Measurements from ENCODE around the gene GLG1.

Gene GLG1

GRCh38 chr16:74477226-74477625, 129.7 kb downstream of the GLG1 start:
- Histone ChIP-seq H3K36me3 (ENCODE audit: control insufficient read depth in 1 of 2, insufficient read depth in 2 of 2, low read depth in 1 of 2, low read length in 2 of 2) (peaks cover 24 to 60% of the 10 kb centered on the region in 2 experiments), H3K79me1 (replicated peaks; ENCODE audit: low read length, poor library complexity, severe bottlenecking) (peaks cover 19% of the 10 kb centered on the region), H2BK15ac (ENCODE audit: low read depth, poor library complexity, severe bottlenecking) (no peak overlapping the region), H3K4me3 (ENCODE audit: insufficient read depth in 1 of 2, low read depth in 1 of 2, low read length in 2 of 2) (no peak overlapping the region), H4K91ac (ENCODE audit: low read length) (no peak overlapping the region), H4K8ac (ENCODE audit: low read length) (no peak overlapping the region), H3K27me3 (ENCODE audit: control insufficient read depth in 1 of 2, insufficient read depth in 1 of 2, low read length in 2 of 2) (no peaks in the 10 kb centered on the region), H3K27ac (ENCODE audit: low read length, poor library complexity, severe bottlenecking) (no peak overlapping the region), H2BK5ac (ENCODE audit: low read depth, low read length, poor library complexity, severe bottlenecking) (no peak overlapping the region), H2BK12ac (ENCODE audit: low read length in 2 of 2) (no peak overlapping the region), H2AK5ac (ENCODE audit: low read length, severe bottlenecking) (no peak overlapping the region), H3K14ac (ENCODE audit: low read length in 2 of 2) (no peak overlapping the region), H3K4me2 (ENCODE audit: low read length, poor library complexity, severe bottlenecking) (no peak overlapping the region), H3K18ac (ENCODE audit: low read depth in 1 of 2, low read length in 2 of 2) (no peak overlapping the region), H2BK120ac (ENCODE audit: low read depth, low read length) (no peak overlapping the region), H2AFZ (ENCODE audit: low read depth, low read length) (no peak overlapping the region), H3K9me3 (ENCODE audit: control insufficient read depth, low read length) (no peaks in the 10 kb centered on the region), H3K4me1 (ENCODE audit: control insufficient read depth, insufficient read depth, low read depth, low read length) (peaks cover 8% of the 10 kb centered on the region), H3K4ac (ENCODE audit: low read depth in 1 of 2, low read length in 2 of 2) (no peak overlapping the region), H3K23ac (ENCODE audit: low read length in 2 of 2) (no peak overlapping the region), H3K9ac (ENCODE audit: low read length) (no peak overlapping the region)
- no peak for DNase-seq
- WGBS = 94% methylated on average over 2 of the region's 4 CpGs

DNA sequence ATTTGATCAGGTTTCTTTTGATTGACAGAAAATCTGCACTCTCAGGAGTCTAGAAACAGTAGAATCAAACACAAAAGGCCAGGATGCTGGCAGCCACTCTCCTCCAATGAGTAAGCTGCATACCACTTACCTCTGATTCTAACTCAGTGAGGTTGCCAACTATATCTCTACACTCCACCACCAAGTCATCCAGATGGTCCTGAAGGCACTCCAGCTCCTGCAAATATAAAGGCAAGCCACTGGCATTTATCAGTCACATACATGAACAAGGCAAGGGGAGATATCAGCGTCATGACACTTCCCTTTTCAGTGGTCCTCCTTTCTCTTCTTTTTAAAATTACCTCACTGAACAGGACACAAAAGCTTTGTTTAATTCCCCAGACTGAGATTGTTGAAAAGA, 132.5 kb downstream of the GLG1 start:
- H3K4me2 ChIP-seq (ENCODE audit: low read length, poor library complexity, severe bottlenecking) = no peak overlapping the region
- H4K8ac ChIP-seq (ENCODE audit: low read length) = no peak overlapping the region
- H3K4ac ChIP-seq (ENCODE audit: low read depth in 1 of 2, low read length in 2 of 2) = no peak overlapping the region
- H3K9me3 ChIP-seq (ENCODE audit: control insufficient read depth, low read length) = no peaks in the 10 kb centered on the region
- H4K91ac ChIP-seq (ENCODE audit: low read length) = no peak overlapping the region
- H3K36me3 ChIP-seq (ENCODE audit: control insufficient read depth in 1 of 2, insufficient read depth in 2 of 2, low read depth in 1 of 2, low read length in 2 of 2) = peaks cover 37 to 80% of the 10 kb centered on the region in 2 experiments
- no peak overlapping the region for H3K9ac ChIP-seq (ENCODE audit: low read length)
- no peak overlapping the region for H2BK5ac ChIP-seq (ENCODE audit: low read depth, low read length, poor library complexity, severe bottlenecking)
- no peaks in the 10 kb centered on the region for H3K27me3 ChIP-seq (ENCODE audit: control insufficient read depth in 1 of 2, insufficient read depth in 1 of 2, low read length in 2 of 2)
- H2BK15ac ChIP-seq (ENCODE audit: low read depth, poor library complexity, severe bottlenecking) = no peak overlapping the region
- no peak overlapping the region for H3K4me3 ChIP-seq (ENCODE audit: insufficient read depth in 1 of 2, low read depth in 1 of 2, low read length in 2 of 2)
- no peak overlapping the region for H2AFZ ChIP-seq (ENCODE audit: low read depth, low read length)
- H3K23ac ChIP-seq (ENCODE audit: low read length in 2 of 2) = no peak overlapping the region
- DNase-seq = no peak
- H2AK5ac ChIP-seq (ENCODE audit: low read length, severe bottlenecking) = no peak overlapping the region
- H3K18ac ChIP-seq (ENCODE audit: low read depth in 1 of 2, low read length in 2 of 2) = no peak overlapping the region
- no peak overlapping the region for H3K27ac ChIP-seq (ENCODE audit: low read length, poor library complexity, severe bottlenecking)
- H3K79me1 ChIP-seq (replicated peaks; ENCODE audit: low read length, poor library complexity, severe bottlenecking) = peaks cover 21% of the 10 kb centered on the region
- H3K4me1 ChIP-seq (ENCODE audit: control insufficient read depth, insufficient read depth, low read depth, low read length) = peaks cover 1% of the 10 kb centered on the region
- 100% methylated on average over 1 of the region's 1 CpG for WGBS
- H3K14ac ChIP-seq (ENCODE audit: low read length in 2 of 2) = no peak overlapping the region
- no peak overlapping the region for H2BK12ac ChIP-seq (ENCODE audit: low read length in 2 of 2)
- no peak overlapping the region for H2BK120ac ChIP-seq (ENCODE audit: low read depth, low read length)

DNA sequence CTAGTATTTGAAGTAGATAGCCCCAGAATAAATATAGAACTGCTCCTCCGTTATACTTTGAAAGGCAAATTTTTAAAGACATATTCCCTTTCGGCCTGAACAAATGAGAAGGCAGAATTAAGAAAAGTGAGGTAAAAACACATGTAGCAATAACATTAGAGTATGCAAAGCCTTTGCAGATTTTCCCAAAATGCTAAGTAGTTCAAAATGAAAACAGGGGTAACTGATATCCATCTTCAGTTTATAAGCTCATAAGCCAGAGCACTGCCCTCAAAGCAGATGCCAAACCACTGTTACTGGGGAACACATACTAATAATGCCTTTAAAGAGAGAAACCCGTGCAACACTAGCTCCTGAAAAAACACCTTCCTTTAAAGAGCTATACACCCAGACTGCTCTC, 134.4 kb downstream of the GLG1 start:
- Histone ChIP-seq H2AK5ac (ENCODE audit: low read length, severe bottlenecking) (no peak overlapping the region), H3K4ac (ENCODE audit: low read depth in 1 of 2, low read length in 2 of 2) (no peak overlapping the region), H2BK15ac (ENCODE audit: low read depth, poor library complexity, severe bottlenecking) (no peak overlapping the region), H3K9me3 (ENCODE audit: control insufficient read depth, low read length) (no peaks in the 10 kb centered on the region), H3K4me1 (ENCODE audit: control insufficient read depth, insufficient read depth, low read depth, low read length) (no peaks in the 10 kb centered on the region), H3K36me3 (ENCODE audit: control insufficient read depth in 1 of 2, insufficient read depth in 2 of 2, low read depth in 1 of 2, low read length in 2 of 2) (peaks cover 49 to 93% of the 10 kb centered on the region in 2 experiments), H3K23ac (ENCODE audit: low read length in 2 of 2) (no peak overlapping the region), H3K14ac (ENCODE audit: low read length in 2 of 2) (no peak overlapping the region), H2AFZ (ENCODE audit: low read depth, low read length) (no peak overlapping the region), H3K4me2 (ENCODE audit: low read length, poor library complexity, severe bottlenecking) (no peak overlapping the region), H3K4me3 (ENCODE audit: insufficient read depth in 1 of 2, low read depth in 1 of 2, low read length in 2 of 2) (no peak overlapping the region), H3K9ac (ENCODE audit: low read length) (no peak overlapping the region), H3K27ac (ENCODE audit: low read length, poor library complexity, severe bottlenecking) (no peak overlapping the region), H2BK120ac (ENCODE audit: low read depth, low read length) (no peak overlapping the region), H2BK12ac (ENCODE audit: low read length in 2 of 2) (no peak overlapping the region), H4K8ac (ENCODE audit: low read length) (no peak overlapping the region), H4K91ac (ENCODE audit: low read length) (no peak overlapping the region), H3K79me1 (replicated peaks; ENCODE audit: low read length, poor library complexity, severe bottlenecking) (peaks cover 19% of the 10 kb centered on the region), H3K18ac (ENCODE audit: low read depth in 1 of 2, low read length in 2 of 2) (no peak overlapping the region), H3K27me3 (ENCODE audit: control insufficient read depth in 1 of 2, insufficient read depth in 1 of 2, low read length in 2 of 2) (no peaks in the 10 kb centered on the region), H2BK5ac (ENCODE audit: low read depth, low read length, poor library complexity, severe bottlenecking) (no peak overlapping the region)
- 90% methylated on average over 2 of the region's 3 CpGs for WGBS
- DNase-seq = no peak

DNA sequence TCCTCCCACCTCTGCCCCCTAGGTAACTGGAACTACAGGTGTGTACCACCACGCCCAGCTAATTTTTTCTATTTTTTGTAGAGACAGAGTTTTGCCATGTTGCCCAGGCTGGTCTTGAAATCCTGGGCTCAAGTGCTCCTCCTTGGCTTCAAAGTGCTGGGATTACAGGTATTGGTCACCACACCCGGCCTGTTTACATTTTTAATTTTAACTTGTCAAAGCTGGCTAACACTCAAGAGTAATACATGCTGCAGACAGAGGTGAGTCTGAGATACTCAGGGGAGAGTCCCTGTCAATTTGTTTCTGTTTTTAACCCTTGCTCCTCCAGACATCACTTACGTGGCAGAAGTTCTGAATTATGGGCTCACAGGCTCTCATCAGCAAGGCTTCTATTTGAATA, 134.9 kb downstream of the GLG1 start:
- Histone ChIP-seq H3K9ac (ENCODE audit: low read length) (no peak overlapping the region), H4K8ac (ENCODE audit: low read length) (no peak overlapping the region), H3K4me1 (ENCODE audit: control insufficient read depth, insufficient read depth, low read depth, low read length) (no peaks in the 10 kb centered on the region), H2BK15ac (ENCODE audit: low read depth, poor library complexity, severe bottlenecking) (no peak overlapping the region), H3K18ac (ENCODE audit: low read depth in 1 of 2, low read length in 2 of 2) (no peak overlapping the region), H3K27ac (ENCODE audit: low read length, poor library complexity, severe bottlenecking) (no peak overlapping the region), H2AK5ac (ENCODE audit: low read length, severe bottlenecking) (no peak overlapping the region), H2BK120ac (ENCODE audit: low read depth, low read length) (no peak overlapping the region), H3K23ac (ENCODE audit: low read length in 2 of 2) (no peak overlapping the region), H2BK5ac (ENCODE audit: low read depth, low read length, poor library complexity, severe bottlenecking) (no peak overlapping the region), H4K91ac (ENCODE audit: low read length) (no peak overlapping the region), H3K9me3 (ENCODE audit: control insufficient read depth, low read length) (no peaks in the 10 kb centered on the region), H3K14ac (ENCODE audit: low read length in 2 of 2) (no peak overlapping the region), H2AFZ (ENCODE audit: low read depth, low read length) (no peak overlapping the region), H3K36me3 (ENCODE audit: control insufficient read depth in 1 of 2, insufficient read depth in 2 of 2, low read depth in 1 of 2, low read length in 2 of 2) (peaks cover 46 to 93% of the 10 kb centered on the region in 2 experiments), H3K79me1 (replicated peaks; ENCODE audit: low read length, poor library complexity, severe bottlenecking) (peaks cover 17% of the 10 kb centered on the region), H3K4ac (ENCODE audit: low read depth in 1 of 2, low read length in 2 of 2) (no peak overlapping the region), H3K27me3 (ENCODE audit: control insufficient read depth in 1 of 2, insufficient read depth in 1 of 2, low read length in 2 of 2) (no peaks in the 10 kb centered on the region), H2BK12ac (ENCODE audit: low read length in 2 of 2) (no peak overlapping the region), H3K4me2 (ENCODE audit: low read length, poor library complexity, severe bottlenecking) (no peak overlapping the region), H3K4me3 (ENCODE audit: insufficient read depth in 1 of 2, low read depth in 1 of 2, low read length in 2 of 2) (no peak overlapping the region)
- no peak for DNase-seq
- 84% methylated on average over 2 of the region's 3 CpGs for WGBS
